K562 (cell line): ENCODE results near the gene VPS11. TPM values are rescaled to one million over a fixed set of nuclear protein-coding genes. Genes with fewer than 3 reads are reported as not detected.

Experiments
- ATF2 ChIP-seq: sonication (generic); formaldehyde crosslinking; IDR thresholded peaks from 2 replicates; pipeline ENCODE4 v1.8.1; 2022; ENCODE audit warnings: missing genetic modification reagents
- MAFG ChIP-seq: fragments of 450-650 bp; conservative IDR thresholded peaks from 2 replicates; pipeline ENCODE4 v1.6.1; 2016; ENCODE audit warnings: missing genetic modification characterization, missing compliant biosample characterization
- MGA ChIP-seq: fragments of 450-650 bp; IDR thresholded peaks from 2 replicates; pipeline ENCODE4 v1.6.1; 2016; ENCODE audit warnings: mild to moderate bottlenecking, moderate library complexity
- polyA plus RNA-seq, 8 experiments: library from polyadenylated mRNA; depleted of rRNA in 4 of 8; stranded (reverse) in 5 of 8; unstranded in 3 of 8; fragments of >200 nt; fragmentation: Nextera tagmentation in 2 of 8; fragmentation: Illumina TruSeq in 1 of 8; extraction: Ambion mirVana in 2 of 8; extraction: Trizol in 1 of 8; gene quantifications; 2 replicates each; pipeline versions ENCODE4 v1.2.1 to v1.2.3, GENCODE V29; 2011 to 2014; ENCODE audit warnings: inconsistent platforms in 1 of 8, missing spikeins in 1 of 8
- total RNA-seq, 7 experiments: library from RNA; depleted of rRNA in 6 of 7; stranded (reverse); fragments of >200 nt in 6 of 7; fragmentation: Illumina TruSeq in 2 of 7; extraction: Trizol in 2 of 7; gene quantifications; 2 replicates each; pipeline versions ENCODE4 v1.2.1 to v1.2.3, GENCODE V29; 2011 to 2021; ENCODE audit warnings: low replicate concordance in 1 of 7

Gene VPS11
- total and polyA plus RNA-seq, 9 of the 15 experiments (the other 6 are each of a cell fraction or from before 2014, with no cell fraction given): 14.1 to 35.5 (median 27.5) TPM

- TF ChIP-seq MGA: no peak
- no peak for TF ChIP-seq MAFG (tag)
- no peak for TF ChIP-seq ATF2
Observed at GRCh38 chr11:119026970-119027369, 40.6 kb upstream of the VPS11 start (continued).
